ENCODE measurements around the gene CCNY. TPM values are rescaled to one million over a fixed set of nuclear protein-coding genes. Genes with fewer than 3 reads are reported as not detected.

Gene CCNY
- total RNA-seq, 2 donors from 2014 or later, result 31.6 to 54.0 TPM

- intact Hi-C loops (cut with DNase I), result loop anchor here (10.0 kb wide), 2 partner anchors 234 to 334 kb away; partner anchors contain the start of gene CCNY
- no peak for DNase-seq (ENCODE audit: low spot score)
- Histone ChIP-seq H3K9me3 (no peaks in the 10 kb centered on the region), H3K27ac (no peak overlapping the region), H3K27me3 (replicated peaks; ENCODE audit: insufficient read depth) (no peaks in the 10 kb centered on the region), H3K4me3 (no peak overlapping the region), H3K36me3 (no peaks in the 10 kb centered on the region), H3K4me1 (replicated peaks) (no peaks in the 10 kb centered on the region)
- 84% methylated on average over 19 of the region's 19 CpGs for WGBS
- TF ChIP-seq POLR2AphosphoS5 (IDR thresholded peaks at IDR 0.05) (no peak), POLR2A (IDR thresholded peaks at IDR 0.05) (no peak), CTCF (IDR thresholded peaks at IDR 0.05) (no peak)
These were observed 232.9 kb downstream of the CCNY start for GRCh38 chr10:35569111-35569707.

GRCh38 chr10:35569836-35570235 is 233.5 kb downstream of the CCNY start:
- Histone ChIP-seq H3K27me3 (replicated peaks; ENCODE audit: insufficient read depth) (no peaks in the 10 kb centered on the region), H3K4me1 (replicated peaks) (no peaks in the 10 kb centered on the region), H3K4me3 (no peak overlapping the region), H3K27ac (no peak overlapping the region), H3K36me3 (no peaks in the 10 kb centered on the region), H3K9me3 (no peaks in the 10 kb centered on the region)
- intact Hi-C loops (cut with DNase I), result loop anchor here (10.0 kb wide), 2 partner anchors 235 to 335 kb away; partner anchors contain the start of gene CCNY
- no peak for DNase-seq (ENCODE audit: low spot score)
- TF ChIP-seq CTCF (IDR thresholded peaks at IDR 0.05) (no peak), POLR2A (IDR thresholded peaks at IDR 0.05) (no peak), POLR2AphosphoS5 (IDR thresholded peaks at IDR 0.05) (no peak)
- whole genome bisulfite sequencing, result 85% methylated on average over 4 of the region's 4 CpGs

GRCh38 chr10:35570397-35570796 is 234.1 kb downstream of the CCNY start:
- 82% methylated on average over 1 of the region's 1 CpG for WGBS
- Histone ChIP-seq H3K9me3 (no peaks in the 10 kb centered on the region), H3K4me1 (replicated peaks) (no peaks in the 10 kb centered on the region), H3K27me3 (replicated peaks; ENCODE audit: insufficient read depth) (no peaks in the 10 kb centered on the region), H3K27ac (no peak overlapping the region), H3K4me3 (no peak overlapping the region), H3K36me3 (no peaks in the 10 kb centered on the region)
- intact Hi-C loops (cut with DNase I), result no loop called here
- DNase-seq (ENCODE audit: low spot score), result no peak
- TF ChIP-seq POLR2A (IDR thresholded peaks at IDR 0.05), result no peak
- no peak for TF ChIP-seq POLR2AphosphoS5 (IDR thresholded peaks at IDR 0.05)
- no peak for TF ChIP-seq CTCF (IDR thresholded peaks at IDR 0.05)

- Histone ChIP-seq H3K36me3 (no peaks in the 10 kb centered on the region), H3K27me3 (replicated peaks; ENCODE audit: insufficient read depth) (no peaks in the 10 kb centered on the region), H3K4me1 (replicated peaks) (no peaks in the 10 kb centered on the region), H3K27ac (no peak overlapping the region), H3K9me3 (no peaks in the 10 kb centered on the region), H3K4me3 (no peak overlapping the region)
- TF ChIP-seq POLR2AphosphoS5 (IDR thresholded peaks at IDR 0.05) (no peak), POLR2A (IDR thresholded peaks at IDR 0.05) (no peak), CTCF (IDR thresholded peaks at IDR 0.05) (no peak)
- DNase-seq (ENCODE audit: low spot score), result no peak
- intact Hi-C loops (cut with DNase I), result no loop called here
- WGBS, result 94% methylated on average over 1 of the region's 1 CpG
These were observed 236.3 kb downstream of the CCNY start for GRCh38 chr10:35572583-35572982.

GRCh38 chr10:35573796-35574195 is 237.5 kb downstream of the CCNY start:
- H3K9me3 ChIP-seq, result no peaks in the 10 kb centered on the region
- no peak for DNase-seq (ENCODE audit: low spot score)

More at GRCh38 chr10:35573796-35574195, 237.5 kb downstream of the CCNY start:
- TF ChIP-seq POLR2A (IDR thresholded peaks at IDR 0.05) (no peak), CTCF (IDR thresholded peaks at IDR 0.05) (no peak)
- H3K27ac ChIP-seq, result no peak overlapping the region
- no peaks in the 10 kb centered on the region for H3K36me3 ChIP-seq
- intact Hi-C loops (cut with DNase I), result no loop called here
- H3K4me1 ChIP-seq (replicated peaks), result no peaks in the 10 kb centered on the region
- H3K27me3 ChIP-seq (replicated peaks; ENCODE audit: insufficient read depth), result no peaks in the 10 kb centered on the region
- WGBS, result 100% methylated on average over 1 of the region's 1 CpG
- H3K4me3 ChIP-seq, result no peak overlapping the region

All from prostate gland (tissue), 2 donors.